ENCODE measurements around the gene TAF4. TPM values are rescaled to one million over a fixed set of nuclear protein-coding genes. Genes with fewer than 3 reads are reported as not detected.

The TAF4 gene
- total and polyA plus RNA-seq, 2 of the 13 experiments (the other 11 are each of a cell fraction or from before 2014, with no cell fraction given), result 5.9 to 12.0 TPM

DNA sequence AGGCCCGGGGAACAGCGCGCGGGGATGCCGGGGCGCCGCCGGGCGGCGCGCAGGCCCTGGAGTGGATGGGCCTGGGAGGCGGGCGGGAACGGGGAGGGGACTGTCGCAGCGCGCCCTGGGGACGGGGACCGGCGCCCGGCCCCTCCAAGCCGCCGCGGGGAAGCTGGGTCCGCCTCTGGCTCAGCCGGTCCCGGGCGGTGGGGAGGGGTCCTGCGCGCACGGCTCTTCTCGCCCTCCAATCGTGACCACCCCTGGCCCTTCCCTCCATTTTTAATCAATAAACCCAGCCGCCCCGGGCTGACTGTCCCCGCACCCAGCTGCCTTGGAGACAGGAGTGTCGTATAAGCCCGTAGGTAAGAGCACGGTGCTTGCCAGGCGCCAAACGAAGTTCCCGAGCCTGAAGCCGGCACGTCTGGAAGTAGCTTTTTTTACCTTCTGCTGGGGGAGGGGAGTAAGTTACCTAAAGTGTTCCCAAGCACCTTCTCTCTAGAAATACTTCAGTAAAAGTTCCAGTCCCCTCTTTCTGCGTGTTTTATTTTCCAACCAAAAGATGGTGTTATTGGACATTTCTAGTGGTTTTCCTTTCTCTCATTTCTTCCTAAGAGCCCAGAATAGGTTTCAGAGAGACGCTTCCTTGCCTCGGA is 780 bp upstream of the TAF4 start (continued):
- TF ChIP-seq, protein P1, sequence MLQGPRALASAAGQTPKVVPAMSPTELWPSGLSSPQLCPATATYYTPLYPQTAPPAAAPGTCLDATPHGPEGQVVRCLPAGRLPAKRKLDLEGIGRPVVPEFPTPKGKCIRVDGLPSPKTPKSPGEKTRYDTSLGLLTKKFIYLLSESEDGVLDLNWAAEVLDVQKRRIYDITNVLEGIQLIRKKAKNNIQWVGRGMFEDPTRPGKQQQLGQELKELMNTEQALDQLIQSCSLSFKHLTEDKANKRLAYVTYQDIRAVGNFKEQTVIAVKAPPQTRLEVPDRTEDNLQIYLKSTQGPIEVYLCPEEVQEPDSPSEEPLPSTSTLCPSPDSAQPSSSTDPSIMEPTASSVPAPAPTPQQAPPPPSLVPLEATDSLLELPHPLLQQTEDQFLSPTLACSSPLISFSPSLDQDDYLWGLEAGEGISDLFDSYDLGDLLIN (CRISPR knock-in tag; IDR thresholded peaks at IDR 0.05; ENCODE audit: borderline replicate concordance), result peak; percentile 60; the same call in 1 of the 2 replicates
- TF ChIP-seq TEAD3 (CRISPR knock-in tag; optimal IDR thresholded peaks at IDR 0.05; ENCODE audit: borderline replicate concordance), result no peak
- no peak for TF ChIP-seq HNF4A (CRISPR knock-in tag; IDR thresholded peaks at IDR 0.05)
- no peak for TF ChIP-seq HDAC2 (CRISPR knock-in tag; IDR thresholded peaks at IDR 0.05)
- no peak for TF ChIP-seq ZBTB3 (CRISPR knock-in tag; IDR thresholded peaks at IDR 0.05; ENCODE audit: borderline replicate concordance, low read depth)
- TF ChIP-seq SRY (CRISPR knock-in tag; IDR thresholded peaks at IDR 0.05), result no peak
- no peak for TF ChIP-seq NR2F6 (IDR thresholded peaks at IDR 0.05)
- no peak for TF ChIP-seq NR2F6 (CRISPR knock-in tag; IDR thresholded peaks at IDR 0.05)
- TF ChIP-seq MIER2 (CRISPR knock-in tag; IDR thresholded peaks at IDR 0.05), result no peak
- no peak for TF ChIP-seq MIXL1 (CRISPR knock-in tag; IDR thresholded peaks at IDR 0.05)
- TF ChIP-seq PCBP1 (IDR thresholded peaks at IDR 0.05; ENCODE audit: borderline replicate concordance, low read depth, low read length), result 0 out of 2 replicates have a peak, but pooled peaks have one; percentile 23
- no peak for TF ChIP-seq SMAD3 (CRISPR knock-in tag; IDR thresholded peaks at IDR 0.05)
- TF ChIP-seq ATM (IDR thresholded peaks at IDR 0.05; ENCODE audit: borderline replicate concordance), result no peak
- no peak for TF ChIP-seq ZNF224 (CRISPR knock-in tag; IDR thresholded peaks at IDR 0.05)
- TF ChIP-seq, protein P2, sequence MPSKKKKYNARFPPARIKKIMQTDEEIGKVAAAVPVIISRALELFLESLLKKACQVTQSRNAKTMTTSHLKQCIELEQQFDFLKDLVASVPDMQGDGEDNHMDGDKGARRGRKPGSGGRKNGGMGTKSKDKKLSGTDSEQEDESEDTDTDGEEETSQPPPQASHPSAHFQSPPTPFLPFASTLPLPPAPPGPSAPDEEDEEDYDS (CRISPR knock-in tag; IDR thresholded peaks at IDR 0.05), result no peak
- TF ChIP-seq THYN1 (CRISPR knock-in tag; IDR thresholded peaks at IDR 0.05; ENCODE audit: borderline replicate concordance, low read depth), result no peak
- no peak for TF ChIP-seq BCL6 (CRISPR knock-in tag; IDR thresholded peaks at IDR 0.05)
- TF ChIP-seq, protein P3, sequence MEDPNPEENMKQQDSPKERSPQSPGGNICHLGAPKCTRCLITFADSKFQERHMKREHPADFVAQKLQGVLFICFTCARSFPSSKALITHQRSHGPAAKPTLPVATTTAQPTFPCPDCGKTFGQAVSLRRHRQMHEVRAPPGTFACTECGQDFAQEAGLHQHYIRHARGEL (CRISPR knock-in tag; IDR thresholded peaks at IDR 0.05), result no peak
- TF ChIP-seq ZNF777 (CRISPR knock-in tag; IDR thresholded peaks at IDR 0.05), result peak; percentile 64
- TF ChIP-seq PHB2 (IDR thresholded peaks at IDR 0.05; ENCODE audit: partially characterized antibody), result no peak
- TF ChIP-seq PRMT3 (CRISPR knock-in tag; IDR thresholded peaks at IDR 0.05; ENCODE audit: borderline replicate concordance, low read depth), result no peak
- TF ChIP-seq HDAC1 (CRISPR knock-in tag; IDR thresholded peaks at IDR 0.05), result no peak; the same call in 1 of the 2 replicates
- TF ChIP-seq ZNF484 (CRISPR knock-in tag; IDR thresholded peaks at IDR 0.05; ENCODE audit: borderline replicate concordance, low read depth), result no peak
- TF ChIP-seq, protein P4, sequence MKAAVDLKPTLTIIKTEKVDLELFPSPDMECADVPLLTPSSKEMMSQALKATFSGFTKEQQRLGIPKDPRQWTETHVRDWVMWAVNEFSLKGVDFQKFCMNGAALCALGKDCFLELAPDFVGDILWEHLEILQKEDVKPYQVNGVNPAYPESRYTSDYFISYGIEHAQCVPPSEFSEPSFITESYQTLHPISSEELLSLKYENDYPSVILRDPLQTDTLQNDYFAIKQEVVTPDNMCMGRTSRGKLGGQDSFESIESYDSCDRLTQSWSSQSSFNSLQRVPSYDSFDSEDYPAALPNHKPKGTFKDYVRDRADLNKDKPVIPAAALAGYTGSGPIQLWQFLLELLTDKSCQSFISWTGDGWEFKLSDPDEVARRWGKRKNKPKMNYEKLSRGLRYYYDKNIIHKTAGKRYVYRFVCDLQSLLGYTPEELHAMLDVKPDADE (CRISPR knock-in tag; IDR thresholded peaks at IDR 0.05), result no peak
- TF ChIP-seq ZNF180 (CRISPR knock-in tag; IDR thresholded peaks at IDR 0.05; ENCODE audit: borderline replicate concordance, low read depth), result no peak
- TF ChIP-seq, protein P5, sequence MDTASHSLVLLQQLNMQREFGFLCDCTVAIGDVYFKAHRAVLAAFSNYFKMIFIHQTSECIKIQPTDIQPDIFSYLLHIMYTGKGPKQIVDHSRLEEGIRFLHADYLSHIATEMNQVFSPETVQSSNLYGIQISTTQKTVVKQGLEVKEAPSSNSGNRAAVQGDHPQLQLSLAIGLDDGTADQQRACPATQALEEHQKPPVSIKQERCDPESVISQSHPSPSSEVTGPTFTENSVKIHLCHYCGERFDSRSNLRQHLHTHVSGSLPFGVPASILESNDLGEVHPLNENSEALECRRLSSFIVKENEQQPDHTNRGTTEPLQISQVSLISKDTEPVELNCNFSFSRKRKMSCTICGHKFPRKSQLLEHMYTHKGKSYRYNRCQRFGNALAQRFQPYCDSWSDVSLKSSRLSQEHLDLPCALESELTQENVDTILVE (CRISPR knock-in tag; IDR thresholded peaks at IDR 0.05), result no peak
- no peak; the same call in 1 of the 2 replicates for TF ChIP-seq ATF7-NPFF (CRISPR knock-in tag; IDR thresholded peaks at IDR 0.05; ENCODE audit: low read depth)

Data from HepG2 (cell line).